ENCODE results near the gene RNGTT.
"Not testable (repeated sequence)": the region's sequence is repeated elsewhere in the genome, so short reads cannot be mapped to it uniquely, and the experiment has no call there.

The RNGTT gene

GRCh38 chr6:88908598-88909548, 54.5 kb downstream of the RNGTT start:
- DNase-seq, result no peak

- DNase-seq, result not testable (repeated sequence)
Observed at GRCh38 chr6:88907148-88907547, 56.3 kb downstream of the RNGTT start.

DNA sequence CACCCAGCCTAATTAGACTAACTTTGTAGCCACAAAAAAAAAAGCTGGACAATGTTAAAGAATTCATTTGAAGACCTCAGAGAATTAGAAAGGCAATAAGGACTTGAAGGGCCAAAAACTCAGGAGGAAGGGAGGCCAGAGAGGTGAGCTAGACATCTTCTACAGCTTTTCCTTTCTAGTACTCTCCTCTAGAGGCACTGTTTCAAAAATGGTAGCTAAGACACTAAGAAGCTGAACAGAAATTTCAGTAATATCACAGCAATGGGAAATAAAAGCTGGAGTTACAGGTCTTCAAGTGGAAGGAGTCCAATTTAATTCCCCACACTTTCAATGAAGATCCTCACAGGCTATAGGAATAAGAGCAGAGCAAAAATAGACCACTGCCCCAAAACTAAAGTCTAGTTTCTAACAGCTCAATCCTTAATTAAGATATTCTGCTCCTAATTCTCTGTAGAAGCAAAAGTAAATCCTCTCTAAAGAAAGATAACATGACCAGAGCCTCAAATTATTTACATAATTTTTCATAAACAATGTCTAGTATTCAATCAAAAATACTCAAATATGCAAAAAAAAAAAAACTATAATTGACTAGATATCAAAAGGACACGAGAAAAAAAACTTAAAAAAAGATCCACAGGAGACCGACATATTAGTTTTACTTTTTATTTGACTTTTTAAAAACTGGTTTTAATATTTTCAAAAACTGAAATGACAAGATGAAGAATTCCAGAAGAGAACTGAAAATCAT, 63.7 kb downstream of the RNGTT start:
- DNase-seq, result no peak

- no peak for DNase-seq
Observed at GRCh38 chr6:88895911-88896310, 67.5 kb downstream of the RNGTT start.

- no peak for DNase-seq
Observed at GRCh38 chr6:88890860-88891845, 72.3 kb downstream of the RNGTT start.

DNA sequence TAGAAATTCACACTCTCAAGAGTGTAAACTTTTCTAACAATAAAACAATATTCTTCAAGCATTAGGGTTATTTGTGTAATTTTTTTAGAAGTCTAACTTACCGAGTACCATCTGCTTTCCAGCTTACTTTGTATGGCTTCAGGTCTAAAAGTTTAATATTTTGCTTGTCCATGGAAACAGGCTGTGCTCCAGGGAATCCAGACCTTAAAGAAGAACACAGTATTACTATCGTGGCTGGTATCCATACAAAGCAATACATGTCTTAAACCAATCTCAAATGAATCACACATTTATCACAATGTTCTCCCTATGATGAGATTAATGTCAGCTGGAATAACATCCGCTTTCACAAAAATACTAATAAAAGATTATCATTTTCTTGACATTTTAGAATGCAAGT, 73.0 kb downstream of the RNGTT start:
- no peak for DNase-seq

DNA sequence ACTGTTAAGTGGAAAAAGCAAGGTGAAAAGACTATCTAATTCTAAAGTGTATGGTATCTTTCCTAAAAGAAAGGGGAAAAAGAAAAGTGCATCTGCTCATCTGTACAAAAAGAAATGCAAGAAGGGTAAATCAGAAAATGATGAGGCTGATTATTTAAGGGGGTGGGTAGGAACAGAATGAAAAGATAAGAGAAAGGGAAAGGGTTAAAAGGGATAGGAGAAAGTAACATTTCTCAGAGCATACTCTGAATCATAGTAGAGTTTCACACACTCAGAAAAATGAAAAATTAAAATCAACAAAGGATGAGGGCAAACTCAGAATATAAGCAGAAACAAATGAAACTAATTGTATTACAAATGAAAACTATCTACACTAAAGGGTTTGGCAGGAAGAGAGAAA, 79.1 kb downstream of the RNGTT start:
- no peak for DNase-seq

GRCh38 chr6:88882536-88882935, 80.9 kb downstream of the RNGTT start:
- DNase-seq, result no peak

DNA sequence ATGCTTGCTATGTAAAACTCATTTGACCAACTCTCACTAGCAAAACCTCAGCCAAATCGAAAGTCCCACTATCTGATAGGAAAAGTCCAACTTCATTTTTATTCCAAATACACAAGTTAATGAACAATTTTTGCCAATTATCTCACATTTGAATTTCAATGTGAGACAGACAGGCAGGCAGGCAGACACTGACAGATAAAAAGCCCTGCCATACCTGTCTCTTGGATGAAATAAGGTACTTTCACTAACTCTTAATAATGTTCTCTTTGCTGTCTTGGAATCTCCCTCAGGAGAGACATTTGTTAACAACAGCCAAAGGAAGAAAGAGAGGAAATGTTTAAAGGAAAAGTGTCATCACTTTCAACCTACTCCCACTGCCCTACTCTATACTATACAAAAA, 82.0 kb downstream of the RNGTT start:
- DNase-seq, result peak; percentile 6

GRCh38 chr6:88880021-88880420, 83.4 kb downstream of the RNGTT start:
- no peak for DNase-seq

- DNase-seq, result no peak
Observed at GRCh38 chr6:88877893-88878292, 85.5 kb downstream of the RNGTT start.

GRCh38 chr6:88872962-88873361, 90.5 kb downstream of the RNGTT start:
- DNase-seq, result no peak

DNA sequence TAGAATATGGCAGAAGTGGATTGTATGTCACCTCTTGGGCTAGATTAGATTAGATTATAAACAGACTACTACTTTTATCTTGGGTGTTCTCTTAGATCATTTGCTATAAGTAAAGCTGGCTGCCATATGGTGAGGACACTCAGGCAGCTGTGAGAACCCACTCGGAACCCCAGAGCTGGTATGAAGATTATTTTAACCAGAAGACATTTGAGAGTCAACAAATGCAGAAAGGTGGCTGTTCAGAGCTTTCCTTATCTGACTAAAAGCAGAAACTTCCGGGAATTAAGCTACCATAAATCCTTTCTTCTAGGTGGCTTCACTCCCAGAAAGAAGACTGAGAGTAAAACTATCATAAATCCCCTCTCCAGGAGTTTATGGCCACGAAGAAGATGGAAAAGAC, 91.9 kb downstream of the RNGTT start:
- no peak for DNase-seq

DNA sequence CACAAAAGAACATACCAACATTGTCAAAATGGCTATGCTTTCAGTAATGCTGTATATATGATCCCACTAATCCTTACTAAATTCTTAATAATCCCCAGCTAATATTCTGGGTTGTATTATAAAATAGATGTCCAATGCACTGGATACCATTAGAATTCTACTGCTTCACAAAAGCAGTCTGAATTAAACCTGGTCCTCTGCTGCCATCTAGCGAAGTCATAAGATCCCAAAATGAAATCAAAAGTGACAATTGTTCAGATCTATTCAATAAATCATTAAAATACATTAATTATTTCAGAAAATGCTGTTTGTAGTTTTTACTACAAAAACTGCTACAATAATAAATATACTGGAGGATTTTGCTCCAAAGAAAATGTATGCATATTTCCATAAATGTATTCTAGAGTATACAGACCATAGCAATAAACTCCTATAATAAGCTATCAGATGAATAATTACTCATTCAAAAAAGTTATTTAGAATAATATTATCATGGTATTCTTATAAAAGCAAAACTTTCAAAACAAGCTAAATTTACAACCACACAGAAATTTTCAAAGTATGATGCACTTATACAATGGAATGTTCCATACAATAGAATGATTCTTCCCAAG, 92.6 kb downstream of the RNGTT start:
- DNase-seq, result peak; percentile 57

DNA sequence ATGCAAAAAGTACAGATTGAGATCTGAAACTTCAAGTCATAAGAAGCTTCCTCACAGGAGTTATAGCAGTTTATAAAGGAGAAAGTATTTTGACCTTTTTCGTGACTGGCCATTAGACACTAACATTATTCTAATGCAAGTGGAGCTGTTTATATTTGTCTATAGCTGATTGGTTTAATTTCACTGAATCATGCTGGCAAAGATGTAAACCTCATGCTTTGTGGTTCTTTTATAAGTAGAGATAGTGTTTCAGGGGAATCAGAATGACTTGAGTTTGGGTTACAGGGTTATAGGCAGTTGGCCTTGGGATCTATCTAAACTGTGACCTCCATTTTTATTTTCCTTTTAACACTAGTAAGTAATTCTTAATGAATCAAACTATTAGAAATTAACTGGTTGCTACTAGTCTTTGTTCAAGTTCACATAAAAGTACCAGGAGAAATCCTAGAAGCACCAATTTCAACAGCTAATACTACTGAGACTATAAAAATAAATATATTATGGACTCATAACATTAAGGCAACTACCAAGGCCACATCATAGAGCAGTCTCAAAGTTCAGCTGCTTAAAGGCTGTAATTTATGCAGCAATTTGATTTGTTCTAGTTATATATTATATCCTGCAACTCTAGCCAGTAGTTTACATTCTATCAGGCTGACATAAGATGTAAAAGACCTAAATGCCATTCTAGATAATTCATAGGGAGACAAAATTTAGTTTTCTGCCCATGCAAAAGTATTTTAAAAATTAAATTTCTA, 94.0 kb downstream of the RNGTT start:
- DNase-seq, result peak; percentile 48

GRCh38 chr6:88867841-88868731, 95.3 kb downstream of the RNGTT start:
- DNase-seq, result peak; percentile 71

DNA sequence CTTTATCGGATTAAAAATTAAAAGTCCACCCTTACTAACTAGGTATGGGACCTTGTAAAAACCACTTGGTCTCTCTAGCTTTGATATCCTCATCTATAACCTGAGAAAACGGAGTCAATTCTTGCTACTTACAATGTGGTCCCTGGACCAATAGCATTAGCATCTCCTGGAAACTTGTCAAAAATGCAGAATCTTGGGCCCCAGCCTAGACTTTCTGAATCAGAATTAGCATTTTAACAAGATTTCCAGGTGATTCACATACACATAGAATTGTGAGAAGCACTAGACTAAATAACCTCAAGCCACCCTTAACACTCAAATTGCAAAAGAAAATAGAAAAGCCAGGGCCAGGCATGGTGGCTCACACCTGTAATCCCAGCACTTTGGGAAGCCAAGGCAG, 96.6 kb downstream of the RNGTT start:
- DNase-seq, result no peak

DNA sequence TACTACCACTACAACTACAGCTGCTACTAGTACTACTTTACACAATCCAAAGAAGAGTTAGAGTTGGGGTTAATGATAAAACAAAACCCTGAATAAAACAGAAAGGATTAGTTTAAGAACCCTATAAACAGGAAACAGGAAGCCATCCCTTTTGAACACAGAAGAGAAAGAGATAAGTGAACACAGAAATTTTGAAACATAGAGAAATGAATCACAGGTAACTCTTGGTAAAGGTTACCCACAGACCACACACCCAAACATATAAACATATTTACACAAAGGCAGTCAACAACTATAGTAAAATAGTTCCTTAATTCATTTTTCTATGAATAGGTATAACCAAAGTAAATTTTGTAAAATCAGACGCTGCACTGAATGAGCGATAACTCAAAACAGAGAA, 98.1 kb downstream of the RNGTT start:
- no peak for DNase-seq

GRCh38 chr6:88864359-88865054, 98.9 kb downstream of the RNGTT start:
- DNase-seq, result no peak

- DNase-seq, result no peak
Observed at GRCh38 chr6:88860310-88860709, 103.1 kb downstream of the RNGTT start.

Data from EL (cell line).